GM18861 (cell line): ENCODE data around the gene EEIG1.

Experiments
- ATAC-seq: cut with Tn5 transposase; IDR thresholded peaks from one replicate; pipeline ENCODE4 v1.9.1; 2021; ENCODE audit not compliant: unreplicated experiment

EEIG1 gene

GRCh38 chr9:127961155-127961490 lies 19.7 kb downstream of the EEIG1 start:
- no peak for ATAC-seq

GRCh38 chr9:127960410-127961154 lies 20.2 kb downstream of the EEIG1 start:
- ATAC-seq = no peak

- no peak for ATAC-seq
These were observed 20.9 kb downstream of the EEIG1 start for GRCh38 chr9:127959841-127960409.

GRCh38 chr9:127959398-127959797 lies 21.4 kb downstream of the EEIG1 start:
- ATAC-seq = no peak

GRCh38 chr9:127958728-127959127 lies 22.1 kb downstream of the EEIG1 start:
- ATAC-seq = no peak

GRCh38 chr9:127955294-127956015 lies 25.3 kb downstream of the EEIG1 start:
- ATAC-seq = no peak

GRCh38 chr9:127954831-127955293 lies 25.9 kb downstream of the EEIG1 start:
- ATAC-seq = no peak

GRCh38 chr9:127953768-127954505 lies 26.9 kb downstream of the EEIG1 start:
- no peak for ATAC-seq

GRCh38 chr9:127953154-127953553 lies 27.6 kb downstream of the EEIG1 start:
- no peak for ATAC-seq

GRCh38 chr9:127950513-127951289 lies 30.1 kb downstream of the EEIG1 start:
- no peak for ATAC-seq

- ATAC-seq = no peak
These were observed 30.8 kb downstream of the EEIG1 start for GRCh38 chr9:127949827-127950512.

GRCh38 chr9:127947841-127948710 lies 32.7 kb downstream of the EEIG1 start:
- ATAC-seq = no peak

- no peak for ATAC-seq
These were observed 34.1 kb downstream of the EEIG1 start for GRCh38 chr9:127946728-127947127.

- no peak for ATAC-seq
These were observed 34.8 kb downstream of the EEIG1 start for GRCh38 chr9:127945942-127946341.

- no peak for ATAC-seq
These were observed 35.5 kb downstream of the EEIG1 start for GRCh38 chr9:127945338-127945737.

GRCh38 chr9:127944586-127945218 lies 36.1 kb downstream of the EEIG1 start:
- ATAC-seq = no peak

GRCh38 chr9:127943731-127944144 lies 37.1 kb downstream of the EEIG1 start:
- peak; percentile 49 for ATAC-seq

- no peak for ATAC-seq
These were observed 37.7 kb downstream of the EEIG1 start for GRCh38 chr9:127943011-127943662.
